ENCODE data around the gene ST6GALNAC3.

GRCh38 chr1:76408303-76408702 is 333.8 kb downstream of the ST6GALNAC3 start:
- TF ChIP-seq MAFK (IDR thresholded peaks at IDR 0.05; ENCODE audit: partially characterized antibody) (no peak), CTCF (IDR thresholded peaks at IDR 0.05) (no peak), RFX5 (IDR thresholded peaks at IDR 0.05) (no peak), POLR2A (IDR thresholded peaks at IDR 0.05; ENCODE audit: low read length) (no peak), KDM1A (IDR thresholded peaks at IDR 0.05; ENCODE audit: low read depth) (no peak), EP300 (IDR thresholded peaks at IDR 0.05) (no peak), RCOR1 (IDR thresholded peaks at IDR 0.05; ENCODE audit: low read depth, low read length) (no peak)

All from A549 (cell line).